HCT116 (cell line): ENCODE results near the gene HLA-DMA.

Experiments used
- ATF3 ChIP-seq: IDR thresholded peaks from 2 replicates; pipeline ENCODE4 v1.6.1; 2012
- CTCF ChIP-seq, 3 experiments: fragments of 200-600 bp in 1 of 3; sonication (generic) in 1 of 3; IDR thresholded peaks in 2 of 3; conservative IDR thresholded peaks in 1 of 3; 2 replicates each; pipeline ENCODE4 v1.5.1; 2012 to 2017; ENCODE audit warnings: low read depth in 2 of 3, low read length in 2 of 3, antibody characterized with exemption in 1 of 3, borderline replicate concordance in 1 of 3, control low read depth in 1 of 3, mild to moderate bottlenecking in 1 of 3, mixed read lengths in 1 of 3, mixed run types in 1 of 3, moderate library complexity in 1 of 3; ENCODE audit not compliant: insufficient read depth in 1 of 3
- EGR1 ChIP-seq: IDR thresholded peaks from 2 replicates; pipeline ENCODE4 v1.6.1; 2012; ENCODE audit warnings: low read depth
- EZH2 ChIP-seq: fragments of 200-600 bp; sonication (generic); IDR thresholded peaks from 2 replicates; pipeline ENCODE4 v1.6.1; 2017; ENCODE audit warnings: antibody characterized with exemption, mixed run types
- EZH2phosphoT487 ChIP-seq: fragments of 200-600 bp; IDR thresholded peaks from 2 replicates; pipeline ENCODE4 v1.6.1; 2018; ENCODE audit warnings: antibody characterized with exemption, borderline replicate concordance
- POLR2A ChIP-seq: IDR thresholded peaks from 2 replicates; pipeline ENCODE4 v1.7.0; 2011; ENCODE audit warnings: borderline replicate concordance; ENCODE audit not compliant: insufficient read depth, insufficient read length; ENCODE audit errors: extremely low read depth
- POLR2AphosphoS5 ChIP-seq: IDR thresholded peaks from 2 replicates; pipeline ENCODE4 v1.6.1; 2011; ENCODE audit warnings: mild to moderate bottlenecking, low read depth, low read length, moderate library complexity
- RAD21 ChIP-seq: IDR thresholded peaks from 2 replicates; pipeline ENCODE4 v1.6.1; 2012; ENCODE audit warnings: low read depth, mild to moderate bottlenecking
- REST ChIP-seq: IDR thresholded peaks from 2 replicates; pipeline ENCODE4 v1.6.1; 2012; ENCODE audit warnings: low read depth
- SP1 ChIP-seq: IDR thresholded peaks from 2 replicates; pipeline ENCODE4 v1.6.1; 2012; ENCODE audit warnings: low read depth
- SRF ChIP-seq: IDR thresholded peaks from 2 replicates; pipeline ENCODE4 v1.6.1; 2012; ENCODE audit warnings: low read depth
- YY1 ChIP-seq: IDR thresholded peaks from 2 replicates; pipeline ENCODE4 v1.6.1; 2011; ENCODE audit warnings: low read length, low read depth, moderate library complexity, mild to moderate bottlenecking; ENCODE audit not compliant: insufficient replicate concordance; ENCODE audit errors: extremely low read depth
- ZFX ChIP-seq: fragments of 450-650 bp; IDR thresholded peaks from 2 replicates; pipeline ENCODE4 v1.6.1; 2017
- ZNF274 ChIP-seq: fragments of 200-500 bp; sonication (Bioruptor generic); IDR thresholded peaks from 2 replicates; pipeline ENCODE4 v1.6.1; 2014; ENCODE audit warnings: mild to moderate bottlenecking, low read depth, low read length, inconsistent platforms

- TF ChIP-seq ZNF274 (no peak), ATF3 (no peak), EZH2 (no peak), CTCF (IDR thresholded peaks at IDR 0.05 in 2 of 3, conservative IDR thresholded peaks at IDR 0.05 in 1 of 3; ENCODE audit: borderline replicate concordance in 1 of 3, insufficient read depth in 1 of 3, low read depth in 2 of 3, low read length in 2 of 3) (no peak), POLR2A (no peak), SRF (no peak), POLR2AphosphoS5 (no peak), RAD21 (no peak), ZFX (no peak), YY1 (no peak), EZH2phosphoT487 (no peak), SP1 (no peak), EGR1 (no peak), REST (no peak)
Measured at GRCh38 chr6:32920715-32921114, 32.2 kb downstream of the HLA-DMA start.
